ENCODE measurements around the gene TBX22.
"Not testable (repeated sequence)": the region's sequence is repeated elsewhere in the genome, so short reads cannot be mapped to it uniquely, and the experiment has no call there.

TBX22 gene, protein sequence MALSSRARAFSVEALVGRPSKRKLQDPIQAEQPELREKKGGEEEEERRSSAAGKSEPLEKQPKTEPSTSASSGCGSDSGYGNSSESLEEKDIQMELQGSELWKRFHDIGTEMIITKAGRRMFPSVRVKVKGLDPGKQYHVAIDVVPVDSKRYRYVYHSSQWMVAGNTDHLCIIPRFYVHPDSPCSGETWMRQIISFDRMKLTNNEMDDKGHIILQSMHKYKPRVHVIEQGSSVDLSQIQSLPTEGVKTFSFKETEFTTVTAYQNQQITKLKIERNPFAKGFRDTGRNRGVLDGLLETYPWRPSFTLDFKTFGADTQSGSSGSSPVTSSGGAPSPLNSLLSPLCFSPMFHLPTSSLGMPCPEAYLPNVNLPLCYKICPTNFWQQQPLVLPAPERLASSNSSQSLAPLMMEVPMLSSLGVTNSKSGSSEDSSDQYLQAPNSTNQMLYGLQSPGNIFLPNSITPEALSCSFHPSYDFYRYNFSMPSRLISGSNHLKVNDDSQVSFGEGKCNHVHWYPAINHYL

DNA sequence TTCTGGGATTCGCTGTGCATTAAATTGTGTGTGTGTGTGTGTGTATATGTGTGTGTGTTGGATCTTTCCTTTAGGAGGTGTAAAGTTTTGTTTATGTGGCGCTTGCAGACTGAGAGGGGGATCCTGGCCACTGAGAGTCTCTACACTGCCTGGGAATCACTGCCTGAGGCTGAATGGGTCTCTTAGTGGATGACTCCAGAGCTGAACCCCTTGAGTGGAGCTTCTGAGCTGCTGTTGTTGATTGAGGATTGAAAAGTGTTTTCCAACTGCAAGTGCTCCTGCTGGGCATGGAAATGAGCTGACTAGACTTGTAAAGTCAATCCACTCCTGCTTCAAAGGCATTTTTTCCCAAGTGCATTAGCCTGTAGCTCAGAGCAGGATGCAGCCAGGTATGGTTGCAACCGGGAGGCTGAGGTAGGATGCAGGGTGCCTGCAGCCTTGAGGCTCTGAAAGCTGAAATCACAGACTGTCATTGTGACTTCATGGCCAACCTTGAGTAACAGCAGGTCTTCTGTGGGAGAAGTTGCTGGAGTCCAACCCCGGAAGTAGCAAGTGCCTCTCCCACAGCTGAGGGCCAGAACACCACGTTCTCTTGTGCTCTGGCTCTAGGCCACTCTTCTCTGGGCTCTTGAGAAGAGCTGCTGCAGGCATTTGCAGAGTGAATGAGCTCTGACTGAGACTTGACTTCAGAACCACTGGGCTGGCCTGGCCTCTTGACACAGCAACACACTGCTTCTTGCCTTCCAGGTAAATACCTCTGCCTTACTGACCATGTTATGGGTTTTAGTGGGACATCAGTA, at the start of gene TBX22:
TBX22 (plus strand) TSS at position 613 of the 800 bp plus-strand sequence. CDS start 7,517 bp downstream, outside the sequence.
- no peak for DNase-seq

DNA sequence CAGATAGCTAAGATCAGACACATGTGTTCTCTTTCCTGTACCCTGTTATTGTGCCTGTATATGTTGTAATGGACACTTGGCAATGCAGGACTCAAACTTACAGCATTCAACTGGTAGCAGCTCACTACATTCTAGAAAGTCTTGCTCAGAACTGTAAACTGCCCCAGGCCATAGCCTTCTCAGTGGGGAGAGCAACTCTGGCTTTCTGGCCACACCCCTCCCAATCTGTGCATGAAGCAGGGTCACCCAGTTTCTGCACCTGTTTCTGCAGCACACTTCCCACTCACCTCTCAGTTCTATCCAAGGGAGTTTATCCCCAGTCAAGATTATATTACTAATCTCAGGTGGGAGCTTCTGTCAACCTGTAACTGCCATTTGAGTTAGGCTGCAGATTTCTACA, 38.9 kb upstream of the TBX22 start:
- no peak for DNase-seq

DNA sequence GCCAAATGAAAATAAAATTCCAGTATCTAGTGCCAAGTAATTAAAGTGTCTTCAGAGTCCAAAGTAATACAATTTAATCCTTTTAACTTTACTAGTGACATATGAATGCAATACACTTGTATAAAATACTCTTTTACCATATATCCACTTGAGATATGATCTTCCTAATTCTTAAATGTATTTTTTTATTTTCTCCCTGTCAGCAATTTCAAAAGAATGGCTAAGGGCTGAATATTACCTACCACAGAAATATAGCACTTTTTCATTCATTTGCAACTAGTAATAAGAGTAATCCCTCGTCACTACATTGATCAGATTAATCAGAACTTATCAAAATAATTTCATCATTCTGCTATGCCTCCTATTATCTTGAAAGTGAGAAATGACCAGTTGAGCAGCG, 10.1 kb upstream of the TBX22 start:
- DNase-seq: no peak

DNA sequence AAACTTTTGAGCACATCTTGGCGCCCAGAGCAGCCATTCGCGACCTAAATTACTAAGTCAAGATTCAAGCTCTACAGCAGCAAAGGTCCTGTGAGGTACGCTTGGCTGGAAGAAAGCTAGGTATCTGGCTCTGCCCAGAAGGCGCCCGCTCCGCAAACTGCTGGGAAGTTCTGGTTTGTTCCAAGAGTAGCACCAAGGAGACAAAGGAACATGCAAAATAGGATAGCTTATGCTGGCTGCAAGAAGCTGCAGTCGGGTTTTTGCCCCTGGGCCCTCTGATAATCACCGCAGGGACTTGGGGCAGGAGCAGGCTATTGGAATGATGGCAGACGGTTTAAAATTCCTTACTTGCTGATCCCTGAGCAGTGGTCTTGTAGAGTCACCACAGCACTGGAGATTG, 3.0 kb upstream of the TBX22 start:
- DNase-seq: no peak

DNA sequence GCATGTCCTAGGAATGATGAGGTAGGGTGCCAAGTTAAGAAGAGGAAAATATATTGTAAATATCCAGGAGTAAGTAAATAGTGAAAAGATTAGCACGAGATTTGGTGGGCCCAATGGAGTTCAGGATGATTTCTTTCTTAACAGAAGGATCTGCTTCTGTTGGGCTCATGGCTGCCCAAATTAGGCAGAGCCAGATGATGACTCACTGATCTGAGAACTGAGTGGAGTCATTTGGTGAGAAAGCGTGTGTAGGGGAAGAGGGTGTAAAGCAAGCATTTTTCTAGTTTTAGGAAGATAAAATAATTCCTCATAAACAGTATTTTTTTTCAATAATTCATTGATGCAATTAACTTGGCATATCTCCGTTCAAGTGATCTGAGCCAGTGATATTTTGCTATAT, 1.6 kb downstream of the TBX22 start:
- no peak for DNase-seq

DNA sequence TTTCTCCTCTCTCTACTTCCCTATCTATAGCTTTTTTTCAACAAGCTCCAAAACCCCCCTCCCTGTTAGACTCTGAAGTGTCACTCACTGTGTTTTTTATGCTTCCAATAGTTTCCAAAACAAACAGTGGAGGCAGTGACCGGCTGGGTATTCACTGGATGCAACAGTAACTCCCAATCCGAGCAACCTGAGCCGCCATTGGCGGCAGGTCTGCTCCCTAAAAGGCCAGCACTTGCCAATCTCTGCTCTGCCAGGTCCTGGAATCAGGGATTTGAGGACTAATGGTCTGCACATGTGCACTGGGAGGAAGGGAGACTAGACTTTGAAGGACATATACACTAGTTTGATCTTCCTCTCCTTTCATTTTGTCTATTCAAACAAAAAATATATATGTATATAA, 7.1 kb downstream of the TBX22 start:
- no peak for DNase-seq

DNA sequence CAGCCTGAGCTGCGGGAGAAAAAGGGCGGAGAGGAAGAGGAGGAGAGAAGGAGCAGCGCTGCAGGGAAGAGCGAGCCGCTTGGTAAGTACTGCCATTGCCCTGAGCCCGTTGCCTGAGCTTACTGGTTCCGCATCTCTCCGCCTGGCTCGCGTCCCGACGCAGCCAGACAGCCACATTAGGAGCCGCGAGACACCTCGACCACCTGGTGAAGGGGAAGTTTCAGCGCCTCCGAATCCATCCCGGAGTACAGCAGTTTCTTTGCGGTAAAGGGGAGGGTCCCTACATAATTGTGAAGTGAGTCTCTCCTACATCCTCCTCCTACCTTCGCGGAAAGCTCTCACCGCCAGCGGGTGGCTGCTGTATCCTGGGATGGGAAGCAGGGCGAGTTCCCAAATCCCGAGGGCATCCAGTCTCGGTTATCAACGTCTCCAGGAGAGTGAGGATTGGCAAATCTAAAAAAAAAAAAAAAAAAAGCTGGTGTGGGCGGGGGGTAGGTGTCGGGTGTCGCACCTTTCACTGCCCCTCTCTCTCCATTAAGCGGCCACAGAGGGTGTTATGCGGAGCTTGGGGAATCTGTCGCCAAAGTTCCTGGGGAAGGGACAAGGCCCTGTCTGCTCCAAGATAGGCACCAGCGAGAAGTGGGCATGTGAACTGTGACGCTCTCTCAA, 7.9 kb downstream of the TBX22 start:
- DNase-seq: no peak

DNA sequence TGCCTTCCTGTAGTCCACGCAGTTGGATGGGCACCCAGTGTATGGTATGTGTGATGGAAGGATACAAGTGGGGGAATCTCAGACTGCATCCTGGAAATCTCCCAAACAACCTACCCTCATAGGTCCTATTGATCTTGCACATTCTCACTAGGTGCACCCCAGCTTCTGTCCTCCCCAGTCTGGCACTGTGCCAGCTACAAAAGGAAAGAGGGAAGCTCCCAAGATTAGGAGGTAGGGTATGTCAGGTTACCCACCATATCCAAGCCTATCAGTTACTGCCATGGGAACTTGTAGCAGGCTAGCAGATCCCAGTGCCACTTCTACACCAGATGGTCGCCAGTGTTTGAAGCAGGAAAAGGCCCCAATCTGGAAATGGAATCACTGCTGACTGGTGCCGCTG, 11.6 kb downstream of the TBX22 start:
- DNase-seq: no peak

DNA sequence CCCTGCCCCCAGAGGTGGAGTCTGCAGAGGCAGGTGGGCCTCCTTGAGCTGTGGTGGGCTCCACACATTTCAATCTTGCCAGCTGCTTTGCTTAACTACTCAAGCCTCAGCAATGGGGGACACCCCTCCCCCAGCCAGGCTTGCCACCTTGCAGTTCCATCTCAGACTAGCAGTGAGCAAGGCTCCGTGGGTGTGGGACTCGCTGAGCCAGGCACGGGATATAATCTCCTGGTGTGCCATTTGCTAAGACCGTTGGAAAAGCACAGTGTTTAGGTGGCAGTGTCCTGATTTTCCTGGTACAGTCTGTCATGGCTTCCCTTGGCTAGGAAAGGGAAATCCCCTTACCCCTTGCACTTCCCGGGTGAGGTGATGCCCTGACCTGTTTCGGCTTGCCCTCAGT, 51.6 kb downstream of the TBX22 start:
- DNase-seq: not testable (repeated sequence)

DNA sequence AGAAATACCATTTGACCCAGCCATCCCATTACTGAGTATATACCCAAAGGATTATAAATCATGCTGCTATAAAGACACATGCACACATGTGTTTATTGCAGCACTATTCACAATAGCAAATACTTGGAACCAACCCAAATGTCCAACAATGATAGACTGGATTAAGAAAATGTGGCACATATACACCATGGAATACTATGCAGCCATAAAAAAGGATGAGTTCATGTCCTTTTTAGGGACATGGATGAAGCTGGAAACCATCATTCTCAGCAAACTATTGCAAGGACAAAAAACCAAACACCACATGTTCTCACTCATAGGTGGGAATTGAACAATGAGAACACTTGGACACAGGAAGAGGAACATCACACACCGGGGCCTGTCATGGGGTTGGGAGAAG, 61.1 kb downstream of the TBX22 start:
- DNase-seq: not testable (repeated sequence)

All from NCI-H510A treated with DMSO at 0.1 percent for 48 hours (cell line).